GM15510 (cell line): ENCODE data around the gene SETSIP.

Source experiments
- POLR2A ChIP-seq: IDR thresholded peaks from 3 replicates; pipeline ENCODE4 v1.6.1; 2011; ENCODE audit warnings: borderline replicate concordance; ENCODE audit not compliant: insufficient read length; ENCODE audit errors: extremely low read depth

The SETSIP gene

GRCh38 chr1:92075311-92075710 lies at the start of gene SETSIP:
Gene SETSIP, minus strand, starts transcription at chr1:92075411. Its CDS starts 0 bp downstream, at chr1:92075411.
- TF ChIP-seq POLR2A = no peak

- no peak for TF ChIP-seq POLR2A
Observed at GRCh38 chr1:92123868-92124267, 48.7 kb upstream of the SETSIP start.

GRCh38 chr1:92118826-92119225 lies 43.6 kb upstream of the SETSIP start:
- no peak for TF ChIP-seq POLR2A

GRCh38 chr1:92117526-92117925 lies 42.3 kb upstream of the SETSIP start:
- no peak for TF ChIP-seq POLR2A

GRCh38 chr1:92108631-92109030 lies 33.4 kb upstream of the SETSIP start:
- TF ChIP-seq POLR2A = no peak

- no peak for TF ChIP-seq POLR2A
Observed at GRCh38 chr1:92105546-92106081, 30.4 kb upstream of the SETSIP start.

- TF ChIP-seq POLR2A = no peak
Observed at GRCh38 chr1:92096317-92096716, 21.1 kb upstream of the SETSIP start.

- TF ChIP-seq POLR2A = no peak
Observed at GRCh38 chr1:92095874-92096273, 20.7 kb upstream of the SETSIP start.

GRCh38 chr1:92094595-92094994 lies 19.4 kb upstream of the SETSIP start:
- no peak for TF ChIP-seq POLR2A

GRCh38 chr1:92094090-92094489 lies 18.9 kb upstream of the SETSIP start:
- TF ChIP-seq POLR2A = no peak

GRCh38 chr1:92091625-92092024 lies 16.4 kb upstream of the SETSIP start:
- no peak for TF ChIP-seq POLR2A

GRCh38 chr1:92087542-92087941 lies 12.3 kb upstream of the SETSIP start:
- no peak for TF ChIP-seq POLR2A

- no peak for TF ChIP-seq POLR2A
Observed at GRCh38 chr1:92085727-92086126, 10.5 kb upstream of the SETSIP start.

- no peak for TF ChIP-seq POLR2A
Observed at GRCh38 chr1:92084651-92085050, 9.4 kb upstream of the SETSIP start.

- TF ChIP-seq POLR2A = no peak
Observed at GRCh38 chr1:92081031-92081430, 5.8 kb upstream of the SETSIP start.

GRCh38 chr1:92080128-92080985 lies 5.1 kb upstream of the SETSIP start, which contains the start of gene BTBD8:
Gene BTBD8, plus strand, starts transcription at chr1:92080345. Its CDS starts 227 bp downstream, at chr1:92080572.
- TF ChIP-seq POLR2A = peak; percentile 33
